ENCODE data around the gene NVL.

The NVL gene

GRCh38 chr1:224325959-224326358 is 4.0 kb downstream of the NVL start:
- TF ChIP-seq TSHZ2 (CRISPR knock-in tag; IDR thresholded peaks at IDR 0.05) (no peak), BACH2 (CRISPR knock-in tag; IDR thresholded peaks at IDR 0.05; ENCODE audit: borderline replicate concordance) (no peak), ZNF70 (CRISPR knock-in tag; IDR thresholded peaks at IDR 0.05) (no peak), ESRRG (CRISPR knock-in tag; IDR thresholded peaks at IDR 0.05) (no peak), TOX (CRISPR knock-in tag; IDR thresholded peaks at IDR 0.05; ENCODE audit: borderline replicate concordance) (no peak)
- ATAC-seq, result no peak

- TF ChIP-seq TCF4 (CRISPR knock-in tag; IDR thresholded peaks at IDR 0.05; ENCODE audit: borderline replicate concordance) (no peak), PPARA (CRISPR knock-in tag; IDR thresholded peaks at IDR 0.05; ENCODE audit: borderline replicate concordance) (no peak), ARNTL (CRISPR knock-in tag; IDR thresholded peaks at IDR 0.05; ENCODE audit: borderline replicate concordance, low read depth) (no peak), ZFP3 (CRISPR knock-in tag; IDR thresholded peaks at IDR 0.05) (no peak), POU6F1 (CRISPR knock-in tag; IDR thresholded peaks at IDR 0.05; ENCODE audit: borderline replicate concordance, low read depth) (no peak), ZNF565 (CRISPR knock-in tag; conservative IDR thresholded peaks at IDR 0.05; ENCODE audit: low read depth) (no peak), CSDC2 (CRISPR knock-in tag; IDR thresholded peaks at IDR 0.05) (no peak), SNAI2 (CRISPR knock-in tag; IDR thresholded peaks at IDR 0.05) (no peak), TSHZ2 (CRISPR knock-in tag; IDR thresholded peaks at IDR 0.05) (no peak), ISL1 (CRISPR knock-in tag; IDR thresholded peaks at IDR 0.05) (no peak), OSR1 (CRISPR knock-in tag; IDR thresholded peaks at IDR 0.05) (no peak), ZNF70 (CRISPR knock-in tag; IDR thresholded peaks at IDR 0.05) (no peak), ZFP30 (CRISPR knock-in tag; IDR thresholded peaks at IDR 0.05) (no peak)
- no peak for ATAC-seq
These were observed 8.3 kb downstream of the NVL start for GRCh38 chr1:224321706-224322105.

- no peak for ATAC-seq
- no peak for TF ChIP-seq CREB5 (CRISPR knock-in tag; IDR thresholded peaks at IDR 0.05; ENCODE audit: low read depth)
- TF ChIP-seq TSHZ2 (CRISPR knock-in tag; IDR thresholded peaks at IDR 0.05), result no peak
- no peak for TF ChIP-seq ARNTL (CRISPR knock-in tag; IDR thresholded peaks at IDR 0.05; ENCODE audit: borderline replicate concordance, low read depth)
- TF ChIP-seq SNAI2 (CRISPR knock-in tag; IDR thresholded peaks at IDR 0.05), result no peak
- no peak for TF ChIP-seq BACH2 (CRISPR knock-in tag; IDR thresholded peaks at IDR 0.05; ENCODE audit: borderline replicate concordance)
- no peak for TF ChIP-seq ZNF8 (CRISPR knock-in tag; IDR thresholded peaks at IDR 0.05)
- TF ChIP-seq ZFP3 (CRISPR knock-in tag; IDR thresholded peaks at IDR 0.05), result no peak
- no peak for TF ChIP-seq ISL1 (CRISPR knock-in tag; IDR thresholded peaks at IDR 0.05)
- no peak for TF ChIP-seq PPARA (CRISPR knock-in tag; IDR thresholded peaks at IDR 0.05; ENCODE audit: borderline replicate concordance)
These were observed 12.5 kb downstream of the NVL start for GRCh38 chr1:224317383-224318045.
